SHP77 (cell line): Measurements from ENCODE around the gene CYP2U1.
"Not testable (repeated sequence)": the region's sequence is repeated elsewhere in the genome, so short reads cannot be mapped to it uniquely, and the experiment has no call there.

Source experiments
- DNase-seq, 2 experiments: peaks; one replicate each; lab custom pipeline; 2025; lab: John Stamatoyannopoulos, UW

CYP2U1 gene

GRCh38 chr4:107930821-107931774, at the start of gene CYP2U1:
TSS of gene CYP2U1 (plus strand) at chr4:107931549. CDS start at chr4:107931644, 95 bp downstream.
- DNase-seq, result peak; percentile 67 to 70

GRCh38 chr4:107885865-107886264, 45.5 kb upstream of the CYP2U1 start:
- no peak for DNase-seq

GRCh38 chr4:107888237-107888636, 43.1 kb upstream of the CYP2U1 start:
- DNase-seq, result no peak

- DNase-seq, result no peak
Measured at GRCh38 chr4:107890779-107891178, 40.6 kb upstream of the CYP2U1 start.

DNA sequence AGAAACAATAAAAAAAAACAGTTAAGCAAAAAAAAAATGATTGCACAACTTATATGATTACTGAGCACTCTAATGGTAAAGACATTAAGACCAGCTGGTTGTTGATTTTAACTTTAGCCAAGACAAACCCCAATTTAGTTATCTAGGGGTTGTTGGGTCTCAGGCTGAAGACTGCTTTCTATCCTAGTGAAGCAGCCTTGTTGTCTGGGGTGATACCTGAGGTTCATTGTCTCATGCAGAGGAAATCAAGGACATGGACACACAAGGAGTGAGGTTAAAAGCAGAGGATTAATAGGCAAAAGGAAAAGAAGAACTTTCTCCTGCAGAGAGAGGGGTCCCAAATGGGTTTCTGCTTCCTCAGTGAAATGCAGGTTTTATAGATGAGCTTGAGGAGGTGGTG, 40.0 kb upstream of the CYP2U1 start:
- no peak for DNase-seq

DNA sequence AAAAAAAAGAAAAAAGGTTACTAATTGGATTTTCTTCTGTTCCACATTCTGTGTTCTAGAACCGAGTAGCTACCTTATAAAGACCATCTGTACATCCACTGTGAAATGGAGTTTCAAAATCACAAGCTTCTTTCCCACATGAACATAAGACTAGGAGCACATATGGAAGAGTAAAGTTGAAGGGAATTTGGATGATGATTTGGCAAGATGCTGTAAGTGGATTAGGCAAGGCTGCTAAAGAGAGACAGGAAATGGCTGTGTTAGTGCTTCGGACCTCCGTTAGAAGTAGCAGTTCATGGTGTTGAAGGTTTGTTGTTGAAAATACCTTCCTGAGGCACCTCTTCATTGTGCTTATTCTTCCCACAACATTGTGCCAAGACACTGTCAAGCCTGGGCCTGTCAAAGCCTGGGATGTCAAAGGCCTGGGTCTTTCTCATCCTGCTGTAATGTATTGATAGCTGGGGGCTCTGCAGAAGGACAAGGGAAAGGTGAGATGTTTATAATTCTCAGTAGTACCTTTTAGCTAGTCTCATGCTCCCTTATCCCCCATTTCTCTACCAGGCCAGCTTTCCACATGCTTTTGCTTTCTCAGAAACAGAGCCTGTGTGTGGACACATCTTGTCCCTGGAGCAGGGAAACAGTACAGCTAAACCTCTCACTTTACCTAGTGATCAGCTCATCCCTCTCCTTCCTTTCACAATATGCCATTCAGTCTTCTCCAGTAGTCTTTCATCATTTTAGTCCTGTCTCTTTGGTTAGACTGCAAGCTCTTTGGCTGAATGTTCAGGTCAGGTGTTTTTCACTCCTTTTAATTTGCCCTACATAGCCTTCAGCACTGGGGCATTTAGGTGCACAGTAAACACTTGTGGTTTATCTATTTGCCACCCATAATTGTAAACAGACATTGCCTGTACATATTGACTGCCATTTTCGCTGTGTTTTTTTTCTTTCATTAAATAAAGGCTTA, 37.9 kb upstream of the CYP2U1 start:
- DNase-seq, result no peak

- DNase-seq, result no peak
Measured at GRCh38 chr4:107894138-107894603, 37.2 kb upstream of the CYP2U1 start.

GRCh38 chr4:107896158-107896645, 35.1 kb upstream of the CYP2U1 start:
- DNase-seq, result no peak

DNA sequence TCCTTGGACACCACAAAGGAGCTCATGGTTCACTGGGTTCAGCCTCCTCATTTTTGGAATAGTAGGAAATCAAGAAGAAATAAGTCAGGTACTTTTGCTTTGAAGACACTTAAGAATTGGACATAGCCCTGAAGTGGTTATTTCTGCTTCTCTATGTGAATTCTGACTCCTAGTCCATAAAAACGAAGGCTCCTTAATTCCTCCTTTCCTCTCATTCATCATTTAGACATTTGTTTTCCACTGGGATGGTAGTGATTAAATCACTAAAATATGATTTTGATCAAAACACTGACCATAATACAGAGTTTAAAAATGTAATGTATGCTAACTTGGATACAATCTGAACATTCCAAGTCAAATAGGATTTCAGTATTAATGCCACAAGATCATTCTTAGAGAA, 34.7 kb upstream of the CYP2U1 start:
- DNase-seq, result no peak

- no peak for DNase-seq
Measured at GRCh38 chr4:107897823-107898222, 33.5 kb upstream of the CYP2U1 start.

GRCh38 chr4:107900067-107900466, 31.3 kb upstream of the CYP2U1 start:
- DNase-seq, result no peak

DNA sequence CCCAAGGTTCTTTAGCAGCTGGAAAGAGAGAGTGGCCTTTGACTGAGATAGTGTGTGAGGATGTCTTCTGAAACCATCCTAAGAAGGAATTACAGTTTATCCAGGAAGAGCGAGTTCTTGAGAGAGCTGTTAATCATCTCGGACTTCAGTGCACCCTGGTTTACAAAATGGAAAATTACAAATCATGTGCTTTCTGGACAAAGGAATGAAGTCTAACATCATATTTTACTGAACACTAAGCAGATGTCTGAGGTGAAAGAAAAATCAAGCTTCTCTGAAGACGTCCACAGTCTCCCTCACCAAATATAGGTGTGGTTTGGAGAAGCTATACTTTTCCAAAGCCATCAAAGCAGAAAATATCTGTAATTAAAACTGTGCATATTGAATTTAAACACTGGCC, 30.8 kb upstream of the CYP2U1 start:
- DNase-seq, result no peak

GRCh38 chr4:107901213-107901934, 30.0 kb upstream of the CYP2U1 start:
- no peak for DNase-seq

DNA sequence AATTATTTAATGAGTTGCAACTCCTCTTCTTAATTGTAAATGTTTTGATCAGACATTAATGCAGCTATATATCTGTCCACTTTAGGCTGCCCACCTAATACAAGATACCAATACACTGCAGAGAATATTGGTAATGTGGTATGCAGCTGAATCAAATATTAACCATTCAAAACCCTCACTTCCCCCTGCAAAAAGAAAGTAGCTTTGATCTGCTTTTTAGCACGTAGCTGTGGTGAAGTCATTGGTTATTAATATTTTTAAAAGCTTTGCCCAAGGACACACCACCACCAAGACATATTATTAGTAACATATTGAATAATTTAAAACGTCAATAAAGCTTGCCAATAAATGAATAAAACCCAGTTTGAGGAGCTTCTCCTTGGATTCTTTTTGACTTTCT, 28.6 kb upstream of the CYP2U1 start:
- DNase-seq, result no peak

GRCh38 chr4:107905082-107905481, 26.3 kb upstream of the CYP2U1 start:
- DNase-seq, result not testable (repeated sequence)

DNA sequence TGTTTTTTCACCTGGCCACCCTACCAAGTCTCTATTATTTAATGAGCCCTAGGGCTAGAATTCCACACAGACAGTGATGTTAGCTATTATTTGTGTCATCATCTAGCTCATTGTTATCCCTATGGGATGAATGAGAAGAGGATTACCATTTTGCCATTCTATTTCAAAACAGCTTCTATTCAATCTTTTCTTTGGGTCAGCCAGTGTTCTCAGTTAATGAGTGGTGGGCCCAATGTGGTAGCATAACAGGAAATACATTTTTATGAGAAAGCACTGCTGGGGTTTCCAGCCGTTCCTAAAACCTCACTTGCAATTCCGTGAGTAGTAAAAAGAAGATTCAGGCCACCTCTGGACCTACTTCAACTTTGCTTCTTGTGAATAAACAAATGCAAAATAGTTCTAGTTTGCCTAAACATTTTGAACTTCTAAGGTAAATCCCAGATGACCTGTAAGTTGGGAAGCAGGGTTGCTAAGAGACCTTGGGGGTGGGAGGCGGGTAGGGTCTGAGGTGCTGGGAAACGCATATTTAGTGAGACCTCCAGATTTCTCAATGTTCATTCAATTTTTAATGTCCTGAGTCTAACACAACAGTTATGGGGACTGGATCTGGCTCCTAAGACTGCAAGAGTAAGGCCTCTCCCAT, 24.8 kb upstream of the CYP2U1 start:
- DNase-seq, result no peak

DNA sequence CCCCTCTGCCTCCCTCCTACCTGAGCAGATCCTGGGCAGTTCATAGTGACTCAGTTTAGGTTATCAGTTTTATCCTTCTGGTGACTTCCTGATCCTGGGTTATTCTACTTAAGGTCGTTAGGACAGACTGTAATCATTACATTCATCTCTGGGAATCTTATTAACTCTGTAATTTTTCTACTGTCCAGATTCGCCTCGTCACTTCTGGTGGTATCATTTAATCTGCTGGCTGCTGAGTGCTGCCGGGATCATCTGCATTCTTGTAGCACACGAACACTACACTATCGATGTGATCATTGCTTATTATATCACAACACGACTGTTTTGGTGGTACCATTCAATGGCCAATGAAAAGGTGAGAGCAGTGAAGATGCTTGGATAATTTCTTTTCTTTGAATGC, 23.0 kb upstream of the CYP2U1 start:
- no peak for DNase-seq

GRCh38 chr4:107913283-107913899, 18.0 kb upstream of the CYP2U1 start:
- DNase-seq, result peak; percentile 4 to 37

DNA sequence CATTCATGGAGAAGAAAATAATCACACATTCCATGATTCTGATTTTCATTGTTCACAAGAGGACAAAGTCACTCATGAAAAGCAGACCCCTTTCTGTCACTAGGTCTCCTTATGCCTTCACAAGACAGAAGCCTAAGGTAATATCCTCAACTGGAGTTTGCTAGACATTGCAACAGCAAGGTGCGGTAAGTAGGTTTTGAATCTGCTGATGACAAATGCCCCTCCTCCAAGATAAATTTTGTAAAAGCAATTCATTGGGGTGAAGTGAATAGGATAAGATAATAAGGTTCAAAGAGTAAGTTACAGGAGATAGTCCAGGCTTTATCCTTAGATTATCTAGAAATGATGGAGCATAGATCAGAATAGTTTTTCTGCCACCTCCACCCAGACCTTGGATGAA, 16.1 kb upstream of the CYP2U1 start:
- no peak for DNase-seq

DNA sequence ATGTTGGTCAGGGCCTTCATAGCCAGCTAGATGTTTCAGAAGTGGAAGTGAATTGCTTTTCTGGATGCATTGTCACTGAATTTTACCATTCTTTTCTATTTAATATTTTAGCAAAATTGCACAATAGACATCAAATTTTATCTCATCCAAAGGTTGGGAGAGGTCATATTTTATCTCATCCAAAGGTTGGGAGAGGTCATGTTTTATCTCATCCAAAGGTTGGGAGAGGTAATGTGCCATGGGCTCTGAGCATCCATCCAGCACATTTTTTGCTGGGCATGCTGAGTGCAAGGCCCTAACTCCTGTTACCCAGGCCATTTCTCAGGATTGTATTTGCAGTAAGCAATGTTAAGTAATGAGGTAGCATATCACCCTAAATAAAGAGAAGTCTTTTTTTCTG, 14.7 kb upstream of the CYP2U1 start:
- DNase-seq, result no peak

GRCh38 chr4:107917500-107917899, 13.8 kb upstream of the CYP2U1 start:
- DNase-seq, result no peak
